GM18873 (cell line): ENCODE measurements around the gene TTC9C.
A peak's percentile ranks its signal among the peaks of the same experiment; 100 is the strongest.
"Not testable (repeated sequence)": the region's sequence is repeated elsewhere in the genome, so short reads cannot be mapped to it uniquely, and the experiment has no call there.

Experiments used
- ATAC-seq: cut with Tn5 transposase; IDR thresholded peaks from one replicate; pipeline ENCODE4 v1.9.1; 2021; ENCODE audit warnings: mild to moderate bottlenecking, moderate library complexity, moderate number of reproducible peaks; ENCODE audit not compliant: unreplicated experiment, low FRiP score

The TTC9C gene

GRCh38 chr11:62709247-62710000, 18.9 kb upstream of the TTC9C start:
- peak; percentile 65 for ATAC-seq

DNA sequence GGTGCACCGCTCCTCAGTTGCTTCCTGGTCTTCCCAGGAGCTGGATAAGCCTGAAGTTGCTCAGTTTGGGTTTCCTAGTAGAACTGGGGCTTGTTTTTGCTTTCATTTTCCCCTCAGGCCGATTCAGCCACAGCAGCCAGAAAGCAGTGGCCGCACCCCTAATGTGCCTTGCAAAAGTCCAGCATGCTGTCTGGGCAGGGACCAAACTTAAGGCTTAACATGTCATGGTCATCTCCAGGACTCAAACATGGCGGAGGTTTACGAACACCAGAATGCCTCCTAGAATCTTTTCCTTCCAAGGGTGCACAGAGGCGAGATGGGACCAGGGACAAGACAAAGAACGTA, 18.3 kb upstream of the TTC9C start:
- ATAC-seq = no peak

DNA sequence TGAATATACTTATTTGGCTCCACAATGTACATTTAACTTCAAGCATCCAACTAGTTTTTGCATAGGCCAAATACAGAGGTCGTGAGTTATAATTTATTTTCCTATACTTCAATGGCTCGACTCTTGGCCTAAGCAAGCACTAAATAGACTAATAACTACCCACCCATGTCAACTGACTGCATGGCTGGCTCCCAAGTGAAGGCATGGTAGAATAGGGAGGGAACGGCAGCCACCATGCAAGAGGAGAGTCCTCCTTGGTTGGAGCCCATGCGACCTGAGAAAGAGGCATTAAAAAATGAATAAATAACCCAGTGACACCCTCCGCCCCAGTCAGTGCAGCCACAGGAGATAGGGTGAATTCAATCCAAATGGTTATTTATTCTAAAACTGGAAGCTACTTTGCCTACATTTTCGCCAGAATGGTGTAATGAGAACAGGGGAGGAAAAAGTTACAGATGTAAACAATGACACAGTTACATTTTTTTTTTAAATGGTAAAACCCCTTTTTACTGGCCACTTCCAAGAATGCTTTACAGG, 15.9 kb upstream of the TTC9C start:
- ATAC-seq = no peak

DNA sequence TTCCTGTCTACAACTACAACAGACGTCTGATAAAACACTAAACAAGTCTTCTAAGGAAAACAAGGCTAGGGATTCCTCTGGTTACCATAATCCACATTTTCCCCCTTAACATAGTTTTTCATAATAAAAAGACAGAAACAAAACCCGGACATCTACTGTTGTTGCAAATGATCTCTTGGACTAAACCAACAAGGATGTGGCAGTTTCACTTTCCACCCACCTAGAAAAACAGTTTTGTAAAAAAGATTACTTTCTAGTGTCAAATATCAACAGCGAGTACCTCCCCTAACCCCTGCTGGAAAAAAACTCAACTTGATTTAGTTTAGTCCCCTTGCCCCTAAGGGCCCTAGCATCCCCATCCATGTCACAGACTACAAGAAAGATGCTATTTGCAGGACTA, 15.4 kb upstream of the TTC9C start:
- no peak for ATAC-seq

- no peak for ATAC-seq
Observed at GRCh38 chr11:62713343-62713742, 14.9 kb upstream of the TTC9C start.

- no peak for ATAC-seq
Observed at GRCh38 chr11:62715150-62716130, 12.8 kb upstream of the TTC9C start.

GRCh38 chr11:62716206-62716605, 12.1 kb upstream of the TTC9C start:
- no peak for ATAC-seq

- no peak for ATAC-seq
Observed at GRCh38 chr11:62716816-62717215, 11.5 kb upstream of the TTC9C start.

DNA sequence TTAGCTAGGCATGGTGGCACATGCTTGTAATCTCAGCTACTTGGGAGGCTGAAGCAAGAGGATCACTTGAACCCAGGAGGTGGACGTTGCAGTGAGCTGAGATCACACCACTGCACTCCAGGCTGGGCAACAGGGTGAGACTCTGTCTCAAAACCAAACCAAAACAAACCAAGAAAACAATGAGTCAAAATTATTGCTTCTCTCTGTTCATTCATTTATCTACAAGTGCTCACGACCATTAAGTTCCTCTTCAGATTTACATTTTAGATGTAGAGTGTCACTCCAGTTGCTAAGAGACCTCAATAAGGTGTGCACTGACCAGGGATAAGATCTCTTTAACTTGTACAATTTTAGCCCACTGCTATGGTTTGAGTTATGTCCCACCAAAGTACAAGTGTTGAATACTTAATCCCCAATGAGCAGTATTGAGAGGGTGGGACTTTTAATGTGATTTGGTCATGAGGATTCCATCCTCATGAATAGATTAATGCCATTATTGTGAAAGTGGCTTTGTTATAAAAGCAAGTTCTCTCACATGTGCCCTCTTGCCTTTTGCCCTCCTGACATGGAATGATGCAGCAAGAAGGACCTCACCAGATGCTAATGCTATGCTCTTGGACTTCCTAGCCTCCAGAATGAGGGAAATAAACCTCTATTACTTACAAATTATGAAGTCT, 8.8 kb upstream of the TTC9C start:
- no peak for ATAC-seq

DNA sequence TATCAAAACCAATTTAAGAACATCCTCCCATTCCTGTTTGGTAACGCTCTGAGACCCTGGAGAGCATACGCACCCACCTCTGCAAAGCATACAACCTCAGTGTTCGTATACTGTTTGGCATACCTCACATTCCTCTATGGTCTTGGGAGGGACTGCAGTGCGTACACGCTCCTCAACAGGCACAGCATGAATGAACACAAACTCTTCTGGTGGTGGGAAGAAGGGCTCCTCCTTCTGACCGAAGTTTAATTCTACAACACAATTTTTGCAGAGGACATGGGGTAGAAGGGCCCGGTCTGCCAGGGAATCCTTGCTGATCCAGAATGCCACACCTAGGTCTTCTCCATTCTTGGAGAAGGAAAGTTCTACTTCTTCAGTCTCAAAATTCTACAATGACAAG, 6.3 kb upstream of the TTC9C start:
- no peak for ATAC-seq

- ATAC-seq = no peak
Observed at GRCh38 chr11:62724171-62724570, 4.1 kb upstream of the TTC9C start.

DNA sequence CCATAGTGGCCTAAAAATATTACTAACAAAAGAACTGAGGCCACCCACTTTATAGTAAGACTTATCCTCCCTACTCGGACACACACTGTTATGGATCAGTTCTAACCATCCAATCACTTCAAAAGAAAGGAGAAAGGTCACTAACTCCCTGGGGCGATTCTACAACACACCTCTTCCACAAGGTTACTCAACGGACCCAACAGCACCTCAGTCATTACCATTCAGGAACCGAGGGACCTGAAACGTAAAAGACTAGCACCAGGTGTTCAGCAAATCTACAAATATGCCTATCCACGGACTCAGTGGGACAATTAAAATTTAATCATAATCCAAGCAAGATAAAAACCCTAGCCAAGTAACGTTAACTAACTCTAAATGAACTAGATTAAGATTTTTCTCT, 2.6 kb upstream of the TTC9C start:
- ATAC-seq = no peak

- ATAC-seq = peak; percentile 2
Observed at GRCh38 chr11:62726156-62726914, 2.0 kb upstream of the TTC9C start.

DNA sequence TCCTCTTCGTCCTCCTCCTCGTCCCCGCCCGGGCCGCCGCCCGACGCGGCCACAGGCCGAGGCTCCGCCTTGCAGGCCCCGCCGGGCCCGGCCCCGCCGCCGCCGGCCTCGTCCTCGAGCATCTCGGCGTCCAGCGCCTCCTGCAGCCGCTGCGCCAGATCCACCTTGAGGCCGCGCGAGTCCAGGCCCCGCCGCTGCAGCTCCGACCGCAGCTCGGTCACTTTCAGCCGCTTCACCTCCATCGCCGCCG, 1.4 kb upstream of the TTC9C start:
- ATAC-seq = no peak

DNA sequence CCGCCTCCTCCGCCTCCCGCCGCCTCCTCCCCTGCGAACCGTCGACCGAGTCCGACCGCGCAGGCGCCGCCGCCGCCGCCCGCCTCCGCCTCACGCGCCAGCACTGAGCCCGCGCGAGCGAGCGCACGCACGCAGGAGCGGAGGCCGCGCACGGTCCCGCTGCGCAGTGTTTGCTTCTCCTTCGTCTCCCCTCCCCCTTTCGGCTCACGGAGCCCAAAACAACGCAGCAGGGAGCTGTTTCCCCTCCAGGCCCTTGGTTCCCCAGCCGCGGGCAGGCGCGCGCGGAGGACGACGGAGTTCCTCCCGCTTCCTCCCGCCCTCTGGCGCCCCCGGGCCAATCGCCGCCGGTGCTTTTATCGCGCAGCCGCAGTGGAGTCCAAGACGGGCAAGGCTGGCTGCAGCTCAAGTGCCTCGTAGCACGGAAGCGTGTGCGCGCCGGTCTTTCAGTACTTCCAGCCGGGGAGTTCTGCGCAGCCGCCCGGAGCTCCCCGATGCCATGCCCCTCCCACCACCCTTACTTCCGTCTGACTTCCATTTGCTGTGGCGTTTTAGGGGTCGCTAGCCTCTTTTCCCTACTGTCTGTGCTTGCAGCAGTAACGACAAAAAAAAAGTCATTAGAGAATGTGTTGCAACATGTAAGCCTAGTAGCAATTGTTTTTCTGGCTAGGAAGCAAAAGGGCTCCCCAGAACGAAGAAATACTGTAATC, 968 bp upstream of the TTC9C start, which contains the start of gene HNRNPUL2:
TSS of gene HNRNPUL2 (minus strand) at position 293 of the 707 bp plus-strand sequence. CDS start 301 bp downstream, outside the sequence.
- peak; percentile 63 for ATAC-seq

DNA sequence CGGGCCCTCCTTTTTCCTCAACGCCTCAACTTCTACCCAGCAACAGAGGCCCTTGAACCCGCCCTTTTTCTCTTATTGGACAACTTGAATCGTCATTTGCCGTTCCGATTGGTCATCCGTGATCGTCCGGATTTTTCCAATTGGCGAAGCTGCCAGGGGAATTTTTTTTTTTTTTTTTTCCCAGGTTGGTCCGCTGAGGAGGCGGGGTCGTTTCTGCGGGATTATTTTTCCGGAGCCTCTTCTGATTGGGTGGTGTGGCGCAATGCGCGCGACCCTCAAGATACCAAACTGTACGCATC, 465 bp upstream of the TTC9C start:
- peak; percentile 41 for ATAC-seq

DNA sequence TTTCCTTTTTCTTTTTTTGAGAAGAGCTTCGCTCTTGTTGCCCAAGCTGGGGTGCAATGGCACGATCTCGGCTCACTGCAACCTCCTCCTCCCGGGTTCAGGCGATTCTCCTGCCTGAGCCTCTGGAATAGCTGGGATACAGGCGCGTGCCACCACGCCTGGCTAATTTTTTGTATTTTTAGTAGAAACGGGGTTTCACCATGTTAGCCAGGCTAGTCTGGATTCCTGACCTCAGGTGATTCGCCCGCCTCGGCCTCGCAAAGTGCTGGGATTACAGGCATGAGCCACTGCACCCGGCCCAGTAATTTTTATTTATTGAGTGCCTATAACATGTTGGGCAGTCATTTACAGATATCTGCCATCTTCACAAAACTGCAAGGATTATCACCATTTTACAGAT, 1.8 kb downstream of the TTC9C start:
- not testable (repeated sequence) for ATAC-seq

- ATAC-seq = no peak
Observed at GRCh38 chr11:62732830-62733229, 4.5 kb downstream of the TTC9C start.

GRCh38 chr11:62737196-62737595, 8.9 kb downstream of the TTC9C start:
- no peak for ATAC-seq
